ENCODE results near the gene DYNC1I1.

- TF ChIP-seq CTCF (conservative IDR thresholded peaks at IDR 0.05), result no peak
- no peak for TF ChIP-seq ZFX (IDR thresholded peaks at IDR 0.05)
These were observed 191.2 kb downstream of the DYNC1I1 start for GRCh38 chr7:95963446-95963990.
